Activated T-helper 17 cell treated with anti-CD3 and anti-CD28 coated beads, Interleukin-2, amount 50 U/mL, for 72 hours (primary cell): Measurements from ENCODE around the gene RAE1. TPM values are rescaled to one million over a fixed set of nuclear protein-coding genes. Genes with fewer than 3 reads are reported as not detected.
"Not testable (repeated sequence)": the region's sequence is repeated elsewhere in the genome, so short reads cannot be mapped to it uniquely, and the experiment has no call there.

Experiments
- ATAC-seq: fragments of 150-1000 bp; cut with Tn5 transposase; replicated peaks from 2 replicates; pipeline ENCODE4 v1.10.0; 2021; ENCODE audit warnings: mild to moderate bottlenecking, moderate library complexity
- H3K27ac Mint-ChIP-seq: one replicate; pipeline ENCODE4 v1.8.0; 2022; ENCODE audit warnings: mixed read lengths
- H3K27me3 Mint-ChIP-seq: one replicate; pipeline ENCODE4 v1.8.0; 2022; ENCODE audit warnings: mixed read lengths
- H3K36me3 Mint-ChIP-seq: one replicate; pipeline ENCODE4 v1.8.0; 2022; ENCODE audit warnings: low read depth, mild to moderate bottlenecking, mixed read lengths
- H3K4me1 Mint-ChIP-seq: one replicate; pipeline ENCODE4 v1.8.0; 2022; ENCODE audit warnings: mixed read lengths
- H3K4me3 Mint-ChIP-seq: one replicate; pipeline ENCODE4 v1.8.0; 2022; ENCODE audit warnings: mild to moderate bottlenecking, mixed read lengths
- H3K9me3 Mint-ChIP-seq: one replicate; pipeline ENCODE4 v1.8.0; 2022; ENCODE audit warnings: mixed read lengths
- total RNA-seq, 2 donors: library from RNA; stranded (reverse); gene quantifications; one replicate each; pipeline ENCODE4 v1.2.3, GENCODE V29; 2022

The RAE1 gene
- total RNA-seq, 2 donors from 2014 or later: 48.3 to 79.7 TPM

- H3K36me3 Mint-ChIP-seq: no peaks in the 10 kb centered on the region
- no peaks in the 10 kb centered on the region for H3K4me1 Mint-ChIP-seq
- no peaks in the 10 kb centered on the region for H3K9me3 Mint-ChIP-seq
- peaks cover 11% of the 10 kb centered on the region for H3K27me3 Mint-ChIP-seq
- no peak overlapping the region for H3K27ac Mint-ChIP-seq
- ATAC-seq: no peak
- no peak overlapping the region for H3K4me3 Mint-ChIP-seq
Measured at GRCh38 chr20:57341663-57342062, 9.4 kb upstream of the RAE1 start.

DNA sequence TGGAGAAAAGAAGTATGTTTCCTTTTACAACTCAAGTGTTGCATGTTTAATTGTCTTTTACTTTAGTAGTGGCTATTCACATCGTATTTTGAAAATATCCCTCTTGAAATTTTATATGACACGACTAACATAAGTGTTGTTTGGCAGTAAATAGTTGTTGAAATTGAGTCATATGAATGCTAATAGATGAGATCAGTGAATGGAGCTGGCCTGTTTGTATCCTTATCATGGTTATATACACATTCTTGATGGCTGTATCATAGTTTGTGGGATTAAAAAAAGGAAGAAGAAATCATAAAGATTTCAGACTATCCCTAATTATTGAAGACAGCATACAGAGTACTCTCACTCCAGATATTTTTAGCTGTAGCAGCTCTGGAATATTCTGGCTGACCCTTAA lies 8.2 kb upstream of the RAE1 start:
- H3K36me3 Mint-ChIP-seq: no peaks in the 10 kb centered on the region
- H3K27me3 Mint-ChIP-seq: peaks cover 5% of the 10 kb centered on the region

DNA sequence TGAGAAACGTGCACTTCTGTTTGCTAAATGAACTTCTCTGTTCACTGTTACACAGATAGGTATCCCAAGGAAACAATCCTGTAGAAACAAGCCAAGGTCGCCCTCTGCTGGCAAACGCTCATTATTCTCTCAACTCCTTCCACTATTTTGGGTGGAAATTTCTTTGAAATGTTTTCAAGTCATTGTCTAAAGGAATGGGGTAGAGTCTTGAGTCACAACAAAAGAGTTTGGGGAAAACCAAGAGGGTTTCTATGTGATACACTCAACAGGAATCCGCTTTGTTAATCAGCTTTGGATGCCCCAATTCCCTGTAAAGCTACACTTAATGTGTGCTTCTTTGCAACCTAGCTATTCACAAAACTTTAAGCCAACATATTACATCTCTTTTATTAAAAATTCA lies 4.6 kb upstream of the RAE1 start:
- Mint-ChIP-seq H3K9me3 (no peaks in the 10 kb centered on the region), H3K4me3 (no peak overlapping the region), H3K27me3 (peaks cover 5% of the 10 kb centered on the region), H3K4me1 (no peaks in the 10 kb centered on the region), H3K27ac (no peak overlapping the region), H3K36me3 (no peaks in the 10 kb centered on the region)
- ATAC-seq: peak; percentile 44

More for the DNA sequence above, 8.2 kb upstream of the RAE1 start:
- Mint-ChIP-seq H3K27ac (no peak overlapping the region), H3K4me1 (no peaks in the 10 kb centered on the region), H3K9me3 (no peaks in the 10 kb centered on the region), H3K4me3 (no peak overlapping the region)
- ATAC-seq: no peak

- H3K4me3 Mint-ChIP-seq: no peak overlapping the region
- ATAC-seq: no peak
- H3K36me3 Mint-ChIP-seq: peaks cover 9% of the 10 kb centered on the region
- H3K27me3 Mint-ChIP-seq: peaks cover 5% of the 10 kb centered on the region
- H3K27ac Mint-ChIP-seq: no peak overlapping the region
- H3K4me1 Mint-ChIP-seq: peaks cover 8% of the 10 kb centered on the region
- H3K9me3 Mint-ChIP-seq: no peaks in the 10 kb centered on the region
Measured at GRCh38 chr20:57347393-57347792, 3.7 kb upstream of the RAE1 start.

DNA sequence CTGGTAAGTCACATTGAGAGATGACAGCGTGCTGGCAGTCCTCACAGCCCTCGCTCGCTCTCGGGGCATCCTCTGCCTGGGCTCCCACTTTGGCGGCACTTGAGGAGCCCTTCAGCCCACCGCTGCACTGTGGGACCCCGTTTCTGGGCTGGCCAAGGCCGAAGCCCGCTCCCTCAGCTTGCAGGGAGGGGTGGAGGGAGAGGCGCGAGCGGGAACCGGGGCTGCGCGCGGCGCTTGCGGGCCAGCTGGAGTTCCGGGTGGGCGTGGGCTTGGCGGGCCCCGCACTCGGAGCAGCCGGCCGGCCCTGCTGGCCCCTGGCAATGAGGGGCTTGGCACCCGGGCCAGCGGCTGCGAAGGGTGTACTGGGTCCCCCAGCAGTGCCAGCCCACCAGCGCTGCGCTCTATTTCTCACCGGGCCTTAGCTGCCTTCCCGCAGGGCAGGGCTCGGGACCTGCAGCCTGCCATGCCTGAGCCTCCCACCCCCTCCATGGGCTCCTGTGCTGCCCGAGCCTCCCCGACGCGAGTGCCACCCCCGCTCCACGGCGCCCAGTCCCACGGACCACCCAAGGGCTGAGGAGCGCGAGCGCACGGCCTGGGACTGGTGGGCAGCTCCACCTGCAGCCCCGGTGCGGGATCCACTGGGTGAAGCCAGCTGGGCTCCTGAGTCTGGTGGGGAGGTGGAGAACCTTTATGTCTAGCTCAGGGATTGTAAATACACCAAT lies 2.7 kb upstream of the RAE1 start:
- not testable (repeated sequence) for H3K9me3 Mint-ChIP-seq, H3K27me3 Mint-ChIP-seq, H3K27ac Mint-ChIP-seq, H3K36me3 Mint-ChIP-seq, H3K4me3 Mint-ChIP-seq, ATAC-seq
- peaks cover 15% of the 10 kb centered on the region for H3K4me1 Mint-ChIP-seq

GRCh38 chr20:57348922-57349574 lies 2.0 kb upstream of the RAE1 start:
- not testable (repeated sequence) for H3K9me3 Mint-ChIP-seq, ATAC-seq, H3K27me3 Mint-ChIP-seq, H3K36me3 Mint-ChIP-seq
- H3K4me3 Mint-ChIP-seq: peak overlapping the region; percentile 92
- peaks cover 17% of the 10 kb centered on the region for H3K4me1 Mint-ChIP-seq
- H3K27ac Mint-ChIP-seq: peak overlapping the region; percentile 50

DNA sequence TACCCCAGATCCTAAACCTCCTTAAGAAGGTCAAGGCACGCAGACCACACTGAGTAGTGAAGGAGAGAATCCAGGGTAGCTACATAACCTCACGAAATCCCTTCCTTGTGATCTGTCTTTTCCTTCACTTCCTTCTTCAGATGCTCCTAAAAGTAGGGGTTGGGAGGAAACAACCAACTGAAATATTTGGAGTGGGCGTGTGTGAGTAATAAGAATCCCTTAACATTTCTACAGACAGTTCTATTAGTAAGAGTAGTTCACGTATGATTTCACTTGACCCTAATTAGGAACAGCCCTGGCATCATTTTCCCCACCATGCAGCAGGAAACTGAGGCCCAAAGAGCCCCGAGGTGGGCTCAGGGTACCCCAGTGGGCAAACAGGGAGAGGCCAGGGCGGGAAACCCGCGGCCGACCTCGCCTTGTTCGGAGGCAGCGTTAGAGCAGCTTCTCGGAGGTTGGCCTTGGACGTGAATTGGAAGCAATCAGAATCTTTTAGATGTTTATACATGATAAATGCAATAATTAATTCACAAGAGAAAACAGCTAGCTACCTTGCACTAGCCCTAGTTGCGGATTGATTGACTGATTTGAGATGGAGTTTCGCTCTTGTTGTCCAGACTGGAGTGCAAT lies 859 bp upstream of the RAE1 start:
- Mint-ChIP-seq H3K4me3 (peak overlapping the region; percentile 92), H3K4me1 (peaks cover 17% of the 10 kb centered on the region), H3K27me3 (no peaks in the 10 kb centered on the region), H3K36me3 (peaks cover 9% of the 10 kb centered on the region), H3K9me3 (no peaks in the 10 kb centered on the region), H3K27ac (peak overlapping the region; percentile 50)
- no peak for ATAC-seq

GRCh38 chr20:57350726-57351041 lies 371 bp upstream of the RAE1 start:
- ATAC-seq, H3K27me3 Mint-ChIP-seq, H3K9me3 Mint-ChIP-seq, H3K36me3 Mint-ChIP-seq: not testable (repeated sequence)
- H3K4me3 Mint-ChIP-seq: peak overlapping the region; percentile 92
- H3K27ac Mint-ChIP-seq: peak overlapping the region; percentile 92
- H3K4me1 Mint-ChIP-seq: peaks cover 19% of the 10 kb centered on the region

DNA sequence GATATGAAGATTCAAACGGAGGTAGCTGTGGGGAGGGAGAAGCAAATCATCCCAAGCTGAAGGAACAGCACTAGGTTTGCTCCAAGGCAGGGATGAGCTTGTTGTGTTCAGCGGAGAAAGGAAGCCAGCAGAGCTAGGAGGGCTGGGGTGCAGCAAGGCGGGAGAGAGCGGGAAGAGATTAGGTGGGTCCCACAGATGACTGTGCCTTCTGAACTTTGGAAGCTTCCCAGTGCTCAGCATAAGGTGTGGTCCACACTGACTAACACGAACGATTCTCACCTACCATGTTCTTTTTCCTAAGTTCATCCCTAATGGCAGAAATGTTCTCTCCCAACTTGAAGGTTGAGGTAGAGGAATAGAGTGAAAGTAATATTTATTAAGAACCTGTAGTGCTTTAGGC lies 1.2 kb downstream of the RAE1 start:
- Mint-ChIP-seq H3K9me3 (no peaks in the 10 kb centered on the region), H3K27me3 (no peaks in the 10 kb centered on the region), H3K36me3 (peaks cover 9% of the 10 kb centered on the region), H3K4me1 (peaks cover 21% of the 10 kb centered on the region), H3K4me3 (peak overlapping the region; percentile 92), H3K27ac (peak overlapping the region; percentile 92)
- no peak for ATAC-seq

GRCh38 chr20:57353351-57353750 lies 2.3 kb downstream of the RAE1 start:
- no peak for ATAC-seq
- Mint-ChIP-seq H3K4me1 (peaks cover 21% of the 10 kb centered on the region), H3K36me3 (peaks cover 9% of the 10 kb centered on the region), H3K4me3 (peak overlapping the region; percentile 92), H3K27ac (peak overlapping the region; percentile 38), H3K27me3 (no peaks in the 10 kb centered on the region), H3K9me3 (no peaks in the 10 kb centered on the region)

DNA sequence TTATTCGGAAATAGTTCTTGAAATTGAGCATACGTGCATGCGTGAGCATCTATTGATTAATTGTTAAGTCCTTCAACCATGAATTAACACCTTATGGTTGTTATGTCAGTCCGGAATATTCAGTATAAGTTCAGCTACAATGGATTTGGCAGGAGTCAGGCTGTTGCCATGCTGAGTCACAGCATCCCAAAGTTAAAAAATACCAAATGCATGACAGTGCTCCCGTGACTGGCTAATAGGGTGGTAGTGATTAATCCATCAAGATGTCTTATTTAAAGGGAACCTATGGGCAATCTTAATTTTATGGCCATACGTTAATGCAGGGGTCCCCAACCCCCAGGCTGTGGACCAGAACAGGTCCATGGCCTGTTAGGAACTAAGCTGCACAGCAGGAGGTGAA lies 10.5 kb downstream of the RAE1 start:
- ATAC-seq: no peak
- H3K27ac Mint-ChIP-seq: no peak overlapping the region
- no peak overlapping the region for H3K4me3 Mint-ChIP-seq
- H3K9me3 Mint-ChIP-seq: no peaks in the 10 kb centered on the region
- H3K4me1 Mint-ChIP-seq: peaks cover 4% of the 10 kb centered on the region
- H3K36me3 Mint-ChIP-seq: no peaks in the 10 kb centered on the region
- H3K27me3 Mint-ChIP-seq: no peaks in the 10 kb centered on the region

- Mint-ChIP-seq H3K9me3 (no peaks in the 10 kb centered on the region), H3K27ac (no peak overlapping the region), H3K27me3 (no peaks in the 10 kb centered on the region), H3K4me3 (no peak overlapping the region), H3K4me1 (peaks cover 4% of the 10 kb centered on the region), H3K36me3 (no peaks in the 10 kb centered on the region)
- no peak for ATAC-seq
Measured at GRCh38 chr20:57364451-57364850, 13.4 kb downstream of the RAE1 start.

DNA sequence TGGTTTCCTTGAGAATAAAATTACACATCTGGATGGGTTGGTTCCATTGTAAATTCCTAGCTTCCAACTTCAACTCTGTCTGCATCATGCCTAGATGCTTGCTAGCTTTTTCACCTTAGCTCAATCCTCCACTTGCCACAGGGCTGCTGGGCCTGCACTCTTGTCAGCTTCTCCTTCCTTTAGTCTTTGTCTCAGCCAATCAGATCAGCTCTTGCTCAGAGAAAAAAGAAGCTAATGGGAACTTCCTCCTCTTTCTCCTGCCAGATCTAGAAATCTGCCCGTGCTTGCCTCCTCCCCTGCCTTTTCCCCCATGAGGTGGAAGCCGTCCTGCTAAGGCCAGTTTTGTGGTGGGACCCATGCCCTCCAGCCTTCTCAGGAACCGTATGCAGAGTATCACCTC lies 18.5 kb downstream of the RAE1 start:
- no peak for ATAC-seq
- Mint-ChIP-seq H3K27me3 (no peaks in the 10 kb centered on the region), H3K4me1 (peaks cover 3% of the 10 kb centered on the region), H3K27ac (no peak overlapping the region), H3K9me3 (no peaks in the 10 kb centered on the region), H3K4me3 (no peak overlapping the region), H3K36me3 (peaks cover 17% of the 10 kb centered on the region)

GRCh38 chr20:57370316-57370715 lies 19.3 kb downstream of the RAE1 start:
- no peaks in the 10 kb centered on the region for H3K27me3 Mint-ChIP-seq
- no peak for ATAC-seq
- H3K4me1 Mint-ChIP-seq: peaks cover 3% of the 10 kb centered on the region
- H3K4me3 Mint-ChIP-seq: no peak overlapping the region
- H3K36me3 Mint-ChIP-seq: peaks cover 24% of the 10 kb centered on the region
- H3K27ac Mint-ChIP-seq: no peak overlapping the region
- H3K9me3 Mint-ChIP-seq: no peaks in the 10 kb centered on the region

- Mint-ChIP-seq H3K36me3 (peaks cover 35% of the 10 kb centered on the region), H3K4me3 (no peak overlapping the region), H3K27ac (no peak overlapping the region), H3K27me3 (no peaks in the 10 kb centered on the region), H3K9me3 (no peaks in the 10 kb centered on the region), H3K4me1 (peaks cover 3% of the 10 kb centered on the region)
- ATAC-seq: no peak
Measured at GRCh38 chr20:57371363-57371762, 20.3 kb downstream of the RAE1 start.
